ENCODE measurements around the gene DCBLD1. TPM values are rescaled to one million over a fixed set of nuclear protein-coding genes. Genes with fewer than 3 reads are reported as not detected.
A peak's percentile ranks its signal among the peaks of the same experiment; 100 is the strongest.

Gene DCBLD1
- total and polyA plus RNA-seq, 9 of the 15 experiments (the other 6 are each of a cell fraction or from before 2014, with no cell fraction given), result 0.80 to 8.5 (median 6.8) TPM

DNA sequence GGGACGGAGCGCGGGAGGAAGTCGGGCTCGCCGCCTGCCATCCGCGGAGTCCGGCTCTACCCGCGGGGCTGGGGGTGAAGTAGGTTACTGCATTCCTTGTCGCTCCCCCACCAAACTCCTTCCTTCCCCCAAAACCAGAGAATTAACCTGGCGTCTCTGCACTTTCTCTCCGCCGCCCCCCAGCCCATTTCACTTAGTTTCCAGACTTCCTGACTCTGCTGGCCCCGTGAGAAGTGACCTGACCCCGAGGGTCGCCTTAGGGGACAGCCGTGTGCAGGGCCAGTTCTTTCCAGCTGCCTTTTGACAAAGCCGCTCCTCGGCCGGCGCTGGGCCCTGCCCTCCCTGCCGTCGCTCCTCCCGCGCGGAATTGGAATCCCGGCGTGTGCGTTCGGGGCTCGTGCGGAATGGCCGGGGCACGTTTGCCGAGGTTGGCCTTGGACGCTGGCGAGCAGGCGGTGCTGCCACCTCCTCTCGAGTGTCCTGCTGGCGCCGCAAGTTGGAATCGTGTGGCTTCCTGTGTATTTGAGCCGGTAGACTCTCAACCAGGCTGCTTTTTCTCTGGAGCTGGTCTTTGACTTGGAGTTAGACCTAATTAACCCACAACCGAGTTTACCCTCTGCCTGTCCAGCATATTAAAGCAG lies 650 bp downstream of the DCBLD1 start (continued):
- TF ChIP-seq, protein P1, sequence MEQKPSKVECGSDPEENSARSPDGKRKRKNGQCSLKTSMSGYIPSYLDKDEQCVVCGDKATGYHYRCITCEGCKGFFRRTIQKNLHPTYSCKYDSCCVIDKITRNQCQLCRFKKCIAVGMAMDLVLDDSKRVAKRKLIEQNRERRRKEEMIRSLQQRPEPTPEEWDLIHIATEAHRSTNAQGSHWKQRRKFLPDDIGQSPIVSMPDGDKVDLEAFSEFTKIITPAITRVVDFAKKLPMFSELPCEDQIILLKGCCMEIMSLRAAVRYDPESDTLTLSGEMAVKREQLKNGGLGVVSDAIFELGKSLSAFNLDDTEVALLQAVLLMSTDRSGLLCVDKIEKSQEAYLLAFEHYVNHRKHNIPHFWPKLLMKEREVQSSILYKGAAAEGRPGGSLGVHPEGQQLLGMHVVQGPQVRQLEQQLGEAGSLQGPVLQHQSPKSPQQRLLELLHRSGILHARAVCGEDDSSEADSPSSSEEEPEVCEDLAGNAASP (IDR thresholded peaks at IDR 0.05), result no peak
- TF ChIP-seq NR1H2 (CRISPR knock-in tag; IDR thresholded peaks at IDR 0.05) (0 out of 2 replicates have a peak, but pooled peaks have one; percentile 68), ZSCAN32 (CRISPR knock-in tag; IDR thresholded peaks at IDR 0.05) (no peak), PHF8 (IDR thresholded peaks at IDR 0.05; ENCODE audit: borderline replicate concordance, low read length) (peak; percentile 41; the same call in 1 of the 2 replicates), KDM1A (IDR thresholded peaks at IDR 0.05) (no peak), ZNF699 (CRISPR knock-in tag; IDR thresholded peaks at IDR 0.05; ENCODE audit: insufficient replicate concordance) (no peak), ZFP36 (IDR thresholded peaks at IDR 0.05; ENCODE audit: low read depth, low read length, partially characterized antibody) (no peak), BHLHE40 (IDR thresholded peaks at IDR 0.05; ENCODE audit: low read length) (peak; percentile 87), ZEB2 (IDR thresholded peaks at IDR 0.05) (no peak), SAFB2 (IDR thresholded peaks at IDR 0.05; ENCODE audit: borderline replicate concordance, low read depth, low read length, severe bottlenecking) (no peak)
- TF ChIP-seq, protein P2, sequence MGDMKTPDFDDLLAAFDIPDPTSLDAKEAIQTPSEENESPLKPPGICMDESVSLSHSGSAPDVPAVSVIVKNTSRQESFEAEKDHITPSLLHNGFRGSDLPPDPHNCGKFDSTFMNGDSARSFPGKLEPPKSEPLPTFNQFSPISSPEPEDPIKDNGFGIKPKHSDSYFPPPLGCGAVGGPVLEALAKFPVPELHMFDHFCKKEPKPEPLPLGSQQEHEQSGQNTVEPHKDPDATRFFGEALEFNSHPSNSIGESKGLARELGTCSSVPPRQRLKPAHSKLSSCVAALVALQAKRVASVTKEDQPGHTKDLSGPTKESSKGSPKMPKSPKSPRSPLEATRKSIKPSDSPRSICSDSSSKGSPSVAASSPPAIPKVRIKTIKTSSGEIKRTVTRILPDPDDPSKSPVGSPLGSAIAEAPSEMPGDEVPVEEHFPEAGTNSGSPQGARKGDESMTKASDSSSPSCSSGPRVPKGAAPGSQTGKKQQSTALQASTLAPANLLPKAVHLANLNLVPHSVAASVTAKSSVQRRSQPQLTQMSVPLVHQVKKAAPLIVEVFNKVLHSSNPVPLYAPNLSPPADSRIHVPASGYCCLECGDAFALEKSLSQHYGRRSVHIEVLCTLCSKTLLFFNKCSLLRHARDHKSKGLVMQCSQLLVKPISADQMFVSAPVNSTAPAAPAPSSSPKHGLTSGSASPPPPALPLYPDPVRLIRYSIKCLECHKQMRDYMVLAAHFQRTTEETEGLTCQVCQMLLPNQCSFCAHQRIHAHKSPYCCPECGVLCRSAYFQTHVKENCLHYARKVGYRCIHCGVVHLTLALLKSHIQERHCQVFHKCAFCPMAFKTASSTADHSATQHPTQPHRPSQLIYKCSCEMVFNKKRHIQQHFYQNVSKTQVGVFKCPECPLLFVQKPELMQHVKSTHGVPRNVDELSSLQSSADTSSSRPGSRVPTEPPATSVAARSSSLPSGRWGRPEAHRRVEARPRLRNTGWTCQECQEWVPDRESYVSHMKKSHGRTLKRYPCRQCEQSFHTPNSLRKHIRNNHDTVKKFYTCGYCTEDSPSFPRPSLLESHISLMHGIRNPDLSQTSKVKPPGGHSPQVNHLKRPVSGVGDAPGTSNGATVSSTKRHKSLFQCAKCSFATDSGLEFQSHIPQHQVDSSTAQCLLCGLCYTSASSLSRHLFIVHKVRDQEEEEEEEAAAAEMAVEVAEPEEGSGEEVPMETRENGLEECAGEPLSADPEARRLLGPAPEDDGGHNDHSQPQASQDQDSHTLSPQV (IDR thresholded peaks at IDR 0.05), result no peak
- TF ChIP-seq, protein P3, sequence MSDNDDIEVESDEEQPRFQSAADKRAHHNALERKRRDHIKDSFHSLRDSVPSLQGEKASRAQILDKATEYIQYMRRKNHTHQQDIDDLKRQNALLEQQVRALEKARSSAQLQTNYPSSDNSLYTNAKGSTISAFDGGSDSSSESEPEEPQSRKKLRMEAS (CRISPR knock-in tag; IDR thresholded peaks at IDR 0.05), result peak; percentile 79
- TF ChIP-seq, protein P4, sequence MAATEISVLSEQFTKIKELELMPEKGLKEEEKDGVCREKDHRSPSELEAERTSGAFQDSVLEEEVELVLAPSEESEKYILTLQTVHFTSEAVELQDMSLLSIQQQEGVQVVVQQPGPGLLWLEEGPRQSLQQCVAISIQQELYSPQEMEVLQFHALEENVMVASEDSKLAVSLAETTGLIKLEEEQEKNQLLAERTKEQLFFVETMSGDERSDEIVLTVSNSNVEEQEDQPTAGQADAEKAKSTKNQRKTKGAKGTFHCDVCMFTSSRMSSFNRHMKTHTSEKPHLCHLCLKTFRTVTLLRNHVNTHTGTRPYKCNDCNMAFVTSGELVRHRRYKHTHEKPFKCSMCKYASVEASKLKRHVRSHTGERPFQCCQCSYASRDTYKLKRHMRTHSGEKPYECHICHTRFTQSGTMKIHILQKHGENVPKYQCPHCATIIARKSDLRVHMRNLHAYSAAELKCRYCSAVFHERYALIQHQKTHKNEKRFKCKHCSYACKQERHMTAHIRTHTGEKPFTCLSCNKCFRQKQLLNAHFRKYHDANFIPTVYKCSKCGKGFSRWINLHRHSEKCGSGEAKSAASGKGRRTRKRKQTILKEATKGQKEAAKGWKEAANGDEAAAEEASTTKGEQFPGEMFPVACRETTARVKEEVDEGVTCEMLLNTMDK (IDR thresholded peaks at IDR 0.05; ENCODE audit: borderline replicate concordance, insufficient read depth, low read depth, low read length, poor library complexity, severe bottlenecking), result no peak
